Endometrial microvascular endothelial cells (primary cell): ENCODE results near the gene NDE1. TPM values are rescaled to one million over a fixed set of nuclear protein-coding genes. Genes with fewer than 3 reads are reported as not detected.

ENCODE experiments used
- in situ Hi-C: cut with HindIII; loops from 2 replicates; pipeline ENCODE4 v1.10.0; 2017; ENCODE audit warnings: low sequenced_read_pairs, low pct_unique_long_range_greater_than_20kb; ENCODE audit errors: inconsistent ontology term
- total RNA-seq: library from RNA; depleted of rRNA; stranded (reverse); fragments of >200 nt; gene quantifications from one replicate; pipeline ENCODE4 v1.2.3, GENCODE V29; 2015; ENCODE audit errors: inconsistent ontology term

Gene NDE1
- total RNA-seq, 1 donor from 2014 or later: 57.4 TPM

DNA sequence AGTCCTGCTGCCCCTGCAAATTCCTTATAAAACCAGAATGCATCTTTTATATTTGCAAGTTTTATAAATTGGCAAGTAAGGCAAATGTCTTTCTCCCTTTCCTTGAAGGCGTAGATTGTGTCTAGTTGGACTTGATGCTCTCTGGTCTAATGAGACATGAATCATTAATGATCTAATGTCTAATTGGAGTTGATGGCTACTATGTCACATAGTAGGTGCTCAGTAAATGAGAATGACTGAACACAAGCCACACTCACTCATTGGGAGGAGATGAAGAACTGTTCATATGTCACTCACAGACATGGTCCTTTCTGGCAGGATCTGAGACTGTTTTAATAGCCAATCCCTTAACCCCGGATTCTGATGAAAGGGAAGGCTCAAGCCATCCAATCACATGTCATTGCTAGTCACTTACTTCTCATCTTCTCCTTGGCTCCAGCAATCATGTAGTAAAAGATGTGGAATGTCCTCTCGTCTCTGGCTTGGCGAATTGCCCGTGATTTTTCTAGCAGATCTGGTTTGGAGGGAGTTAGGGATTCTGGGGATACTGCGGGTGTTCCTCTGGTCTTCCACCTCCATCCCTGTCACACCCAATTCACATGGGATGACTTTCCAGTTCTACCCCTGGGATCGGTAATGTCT, 125.7 kb downstream of the NDE1 start:
- in situ Hi-C loops: no loop called here

Other genes with a start within 250 kb of the NDE1 start
- gene BMERB1, start 215.7 kb upstream of the NDE1 start, total RNA-seq: 28.4 TPM
- 13.7 TPM for gene MARF1, start 7.1 kb upstream of the NDE1 start, total RNA-seq
- gene MYH11, start 206.8 kb downstream of the NDE1 start, total RNA-seq: not detected
- gene CEP20, start 238.4 kb downstream of the NDE1 start, total RNA-seq: 36.1 TPM